ENCODE data around the gene GFOD2. TPM values are rescaled to one million over a fixed set of nuclear protein-coding genes. Genes with fewer than 3 reads are reported as not detected.

Gene GFOD2
- total and polyA plus RNA-seq, 2 of the 13 experiments (the other 11 are each of a cell fraction or from before 2014, with no cell fraction given): 11.1 to 17.2 TPM

DNA sequence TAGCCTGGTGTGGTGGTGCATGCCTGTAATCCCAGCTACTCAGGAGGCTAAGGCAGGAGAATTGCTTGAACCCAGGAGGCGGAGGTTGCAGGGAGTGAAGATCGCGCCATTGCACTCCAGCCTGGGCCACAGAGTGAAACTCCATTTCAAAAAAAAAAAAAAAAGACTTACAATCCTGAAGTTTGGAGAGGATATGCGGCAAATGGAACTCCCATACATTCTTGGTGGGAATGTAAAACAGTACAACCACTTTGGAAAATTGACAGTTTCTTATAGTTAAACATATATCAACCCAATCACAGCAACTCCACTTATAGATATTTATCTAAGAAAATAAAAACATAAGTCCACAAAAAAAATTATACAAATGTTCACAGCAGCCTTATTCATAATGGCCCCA lies 11.9 kb downstream of the GFOD2 start:
- no peak overlapping the region for H3K9ac ChIP-seq (ENCODE audit: insufficient read depth, low read depth, low read length)
- H3K27ac ChIP-seq (ENCODE audit: extremely low read length, insufficient read depth, low read length): no peak overlapping the region
- ChIA-PET POLR2A (interaction anchor here (1.0 kb wide), 1 partner anchor 12 kb away, joined by 3 read pairs; the partner anchor contains the start of gene GFOD2), CTCF (ENCODE audit: low intra/inter-chr PET ratio, low total read pairs) (no interaction called here)
- TF ChIP-seq ZSCAN31 (CRISPR knock-in tag; IDR thresholded peaks at IDR 0.05; ENCODE audit: low read depth) (no peak), POLR2A (IDR thresholded peaks at IDR 0.05; ENCODE audit: insufficient read depth in 1 of 2, low read depth in 2 of 2, low read length in 2 of 2) (no peak), EHMT2 (IDR thresholded peaks at IDR 0.05; ENCODE audit: borderline replicate concordance, low read depth, low read length) (no peak), ZBTB21 (CRISPR knock-in tag; IDR thresholded peaks at IDR 0.05) (no peak), ZSCAN22 (CRISPR knock-in tag; IDR thresholded peaks at IDR 0.05) (no peak), MED8 (CRISPR knock-in tag; IDR thresholded peaks at IDR 0.05; ENCODE audit: insufficient replicate concordance) (no peak), KLF6 (CRISPR knock-in tag; IDR thresholded peaks at IDR 0.05) (no peak), RFX5 (IDR thresholded peaks at IDR 0.05; ENCODE audit: low read depth, low read length) (no peak), RAD51 (IDR thresholded peaks at IDR 0.05; ENCODE audit: borderline replicate concordance) (no peak), KAT7 (CRISPR knock-in tag; IDR thresholded peaks at IDR 0.05; ENCODE audit: borderline replicate concordance) (no peak), ZNF484 (CRISPR knock-in tag; IDR thresholded peaks at IDR 0.05; ENCODE audit: borderline replicate concordance, low read depth) (no peak), ATAD3A (CRISPR knock-in tag; IDR thresholded peaks at IDR 0.05) (no peak), ZNF326 (CRISPR knock-in tag; IDR thresholded peaks at IDR 0.05; ENCODE audit: borderline replicate concordance) (no peak), HIVEP1 (CRISPR knock-in tag; IDR thresholded peaks at IDR 0.05) (no peak), ZNF570 (CRISPR knock-in tag; IDR thresholded peaks at IDR 0.05; ENCODE audit: borderline replicate concordance) (no peak), AGO2 (optimal IDR thresholded peaks at IDR 0.05; ENCODE audit: low read depth, low read length) (no peak)
- TF ChIP-seq, protein P1, sequence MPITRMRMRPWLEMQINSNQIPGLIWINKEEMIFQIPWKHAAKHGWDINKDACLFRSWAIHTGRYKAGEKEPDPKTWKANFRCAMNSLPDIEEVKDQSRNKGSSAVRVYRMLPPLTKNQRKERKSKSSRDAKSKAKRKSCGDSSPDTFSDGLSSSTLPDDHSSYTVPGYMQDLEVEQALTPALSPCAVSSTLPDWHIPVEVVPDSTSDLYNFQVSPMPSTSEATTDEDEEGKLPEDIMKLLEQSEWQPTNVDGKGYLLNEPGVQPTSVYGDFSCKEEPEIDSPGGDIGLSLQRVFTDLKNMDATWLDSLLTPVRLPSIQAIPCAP (CRISPR knock-in tag; IDR thresholded peaks at IDR 0.05; ENCODE audit: low read depth): no peak
- TF ChIP-seq, protein P2, sequence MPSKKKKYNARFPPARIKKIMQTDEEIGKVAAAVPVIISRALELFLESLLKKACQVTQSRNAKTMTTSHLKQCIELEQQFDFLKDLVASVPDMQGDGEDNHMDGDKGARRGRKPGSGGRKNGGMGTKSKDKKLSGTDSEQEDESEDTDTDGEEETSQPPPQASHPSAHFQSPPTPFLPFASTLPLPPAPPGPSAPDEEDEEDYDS (CRISPR knock-in tag; IDR thresholded peaks at IDR 0.05): no peak
- H3K4me3 ChIP-seq (replicated peaks in 1 of 3; ENCODE audit: insufficient read depth in 1 of 3, low read depth in 2 of 3, low read length in 3 of 3): no peak overlapping the region
- H4K20me1 ChIP-seq (ENCODE audit: insufficient read depth, low read length): no peaks in the 10 kb centered on the region
- peaks cover 0 to 2% of the 10 kb centered on the region in 2 experiments; a peak in 2 of 5 replicates for H3K36me3 ChIP-seq (replicated peaks in 1 of 2; ENCODE audit: control insufficient read depth in 1 of 2, insufficient read depth in 2 of 2, low read length in 2 of 2)
- BruUV-seq (replicated peaks): no TSS peak
- DNase-seq (ENCODE audit: low spot score): no peak
- intact Hi-C loops (cut with micrococcal nuclease; ENCODE audit: unreplicated experiment) (no loop called here), in situ Hi-C loops (cut with HindIII; ENCODE audit: extremely low pct_ligation_motif_present, low pct_unique_long_range_greater_than_20kb) (no loop called here)
- peaks cover 19% of the 10 kb centered on the region for H3K79me2 ChIP-seq (ENCODE audit: insufficient read depth, low read length)
- H3K9me3 ChIP-seq (ENCODE audit: low read length): no peaks in the 10 kb centered on the region
- no peak for FAIRE-seq
- H3K4me2 ChIP-seq (ENCODE audit: low read depth, low read length): no peak overlapping the region
- peaks cover 11% of the 10 kb centered on the region; the same call in 1 of the 2 replicates for H3K4me1 ChIP-seq (ENCODE audit: insufficient read depth, low read length)
- WGBS (ENCODE audit: low lambda C conversion rate): 98% methylated on average over 4 of the region's 4 CpGs
- ATAC-seq: no peak
- no peak overlapping the region for H2AFZ ChIP-seq (ENCODE audit: low read length)
- no peaks in the 10 kb centered on the region for H3K27me3 ChIP-seq (ENCODE audit: control insufficient read depth in 1 of 2, insufficient read depth in 2 of 2, low read length in 2 of 2)
